HepG2 (cell line): ENCODE data around the gene AKAP8L. TPM values are rescaled to one million over a fixed set of nuclear protein-coding genes. Genes with fewer than 3 reads are reported as not detected.
A peak's percentile ranks its signal among the peaks of the same experiment; 100 is the strongest.

ENCODE experiments used
- ATAC-seq: fragments of 200-7000 bp; cut with Tn5 transposase; 3 replicates; pipeline ENCODE4 v1.9.1; 2020; ENCODE audit warnings: mild to moderate bottlenecking, moderate library complexity
- BruUV-seq: library from RNA; stranded (reverse); fragments of 400-500 nt; replicated peaks from 2 replicates; lab custom pipeline; 2021; lab: Mats Ljungman, UMichigan
- CTCF ChIA-PET: fragments of 300-600 bp; formaldehyde crosslinking; extraction: SDS; loops from one replicate; lab custom pipeline; 2021; ENCODE audit warnings: low total read pairs, inconsistent platforms, low intra/inter-chr PET ratio; lab: Yijun Ruan, JAX
- POLR2A ChIA-PET: fragments of 350-600 bp; sonication (Branson Sonifier 250); formaldehyde crosslinking; loops from one replicate; lab custom pipeline; 2020; ENCODE audit warnings: antibody characterized with exemption, inconsistent platforms; lab: Yijun Ruan, JAX
- DNase-seq: peaks from one replicate; pipeline ENCODE4 v3.0.0-alpha.2; 2015; ENCODE audit warnings: low spot score
- FAIRE-seq: peaks from 3 replicates; lab custom pipeline; 2011; peaks lifted over from hg19 to GRCh38; lab: Jason Lieb, UNC
- H2AFZ ChIP-seq: one replicate; pipeline ENCODE4 v1.6.1; 2011; ENCODE audit warnings: low read length, inconsistent platforms
- H3K27ac ChIP-seq: fragments of 300-600 bp; 3 replicates; pipeline ENCODE4 v1.8.0; 2011; ENCODE audit warnings: mixed run types, mild to moderate bottlenecking, mixed read lengths, low read length, inconsistent platforms; ENCODE audit not compliant: insufficient read depth; ENCODE audit errors: extremely low read length
- H3K27me3 ChIP-seq, 2 experiments: fragments of 200-600 bp in 1 of 2; 2 replicates in 1 of 2; 3 replicates in 1 of 2; pipeline versions ENCODE4 v1.6.0 to v1.8.0; 2011; ENCODE audit warnings: low read length in 2 of 2, mild to moderate bottlenecking in 2 of 2, moderate library complexity in 2 of 2, inconsistent platforms in 1 of 2; ENCODE audit not compliant: insufficient read depth in 2 of 2, control insufficient read depth in 1 of 2
- H3K36me3 ChIP-seq, 2 experiments: fragments of 200-600 bp in 1 of 2; replicated peaks in 1 of 2; 2 replicates in 1 of 2; 3 replicates in 1 of 2; pipeline versions ENCODE4 v1.5.1 to v1.8.0; 2011; ENCODE audit warnings: low read length in 2 of 2, inconsistent platforms in 1 of 2; ENCODE audit not compliant: insufficient read depth in 2 of 2, control insufficient read depth in 1 of 2
- H3K4me1 ChIP-seq: 2 replicates; pipeline ENCODE4 v1.5.1; 2012; ENCODE audit warnings: low read length, inconsistent platforms; ENCODE audit not compliant: insufficient read depth
- H3K4me2 ChIP-seq: 2 replicates; pipeline ENCODE4 v1.6.0; 2011; ENCODE audit warnings: low read depth, low read length, inconsistent platforms
- H3K4me3 ChIP-seq, 3 experiments: fragments of 200-600 bp in 1 of 3; sonication (generic), shearing (Covaris generic) in 1 of 3; replicated peaks in 1 of 3; 2 replicates each; pipeline ENCODE4 v1.5.1; 2011 to 2016; ENCODE audit warnings: low read length in 3 of 3, inconsistent platforms in 2 of 3, low read depth in 2 of 3, mild to moderate bottlenecking in 2 of 3, control low read depth in 1 of 3, mixed read lengths in 1 of 3; ENCODE audit not compliant: insufficient read depth in 1 of 3
- H3K79me2 ChIP-seq: one replicate; pipeline ENCODE4 v1.6.1; 2011; ENCODE audit warnings: low read length, inconsistent platforms; ENCODE audit not compliant: insufficient read depth
- H3K9ac ChIP-seq: 2 replicates; pipeline ENCODE4 v1.6.0; 2011; ENCODE audit warnings: mild to moderate bottlenecking, low read depth, low read length, inconsistent platforms; ENCODE audit not compliant: insufficient read depth
- H3K9me3 ChIP-seq: 2 replicates; pipeline ENCODE4 v1.5.1; 2012; ENCODE audit warnings: mild to moderate bottlenecking, low read length
- H4K20me1 ChIP-seq: 2 replicates; pipeline ENCODE4 v1.6.0; 2011; ENCODE audit warnings: inconsistent platforms, mild to moderate bottlenecking, low read length, moderate library complexity; ENCODE audit not compliant: insufficient read depth
- EZH2 ChIP-seq: conservative IDR thresholded peaks from 2 replicates; pipeline ENCODE4 v1.6.1; 2012; ENCODE audit warnings: mild to moderate bottlenecking, low read depth, low read length, moderate library complexity
- MBD4 ChIP-seq: IDR thresholded peaks from 2 replicates; pipeline ENCODE4 v1.6.1; 2012; ENCODE audit warnings: low read length, inconsistent platforms, borderline replicate concordance
- MEIS2 ChIP-seq: sonication (generic); formaldehyde crosslinking; IDR thresholded peaks from 2 replicates; pipeline ENCODE4 v1.9.0; 2021; ENCODE audit warnings: mild to moderate bottlenecking, missing genetic modification reagents
- NFE2L2 ChIP-seq: fragments of 150-350 bp; IDR thresholded peaks from 2 replicates; pipeline ENCODE4 v1.6.1; 2014; ENCODE audit warnings: low read length
- NR0B2 ChIP-seq: sonication (generic); formaldehyde crosslinking; IDR thresholded peaks from 2 replicates; pipeline ENCODE4 v1.4.0; 2020; ENCODE audit warnings: mild to moderate bottlenecking, missing genetic modification reagents
- TFE3 ChIP-seq: IDR thresholded peaks from 2 replicates; pipeline ENCODE4 v1.6.1; 2016
- ZMAT3 ChIP-seq: sonication (generic); formaldehyde crosslinking; conservative IDR thresholded peaks from 2 replicates; pipeline ENCODE4 v1.7.0; 2021; ENCODE audit warnings: missing genetic modification reagents
- ZNF180 ChIP-seq: sonication (generic); formaldehyde crosslinking; IDR thresholded peaks from 2 replicates; pipeline ENCODE4 v1.4.0; 2020; ENCODE audit warnings: low read depth, missing genetic modification reagents, borderline replicate concordance
- ZNF232 ChIP-seq: sonication (generic); formaldehyde crosslinking; IDR thresholded peaks from 2 replicates; pipeline ENCODE4 v1.4.0; 2020; ENCODE audit warnings: missing genetic modification reagents, borderline replicate concordance
- ZNF44 ChIP-seq: sonication (generic); formaldehyde crosslinking; IDR thresholded peaks from 2 replicates; pipeline ENCODE4 v1.5.1; 2020; ENCODE audit warnings: mild to moderate bottlenecking, missing genetic modification reagents
- ZNF574 ChIP-seq: sonication (generic); formaldehyde crosslinking; IDR thresholded peaks from 2 replicates; pipeline ENCODE4 v1.4.0; 2020; ENCODE audit warnings: missing genetic modification reagents
- ZNF580 ChIP-seq: IDR thresholded peaks from 2 replicates; pipeline ENCODE4 v1.6.1; 2016; ENCODE audit warnings: low read depth, borderline replicate concordance
- ZNF616 ChIP-seq: sonication (generic); formaldehyde crosslinking; IDR thresholded peaks from 2 replicates; pipeline ENCODE4 v1.5.0; 2020; ENCODE audit warnings: low read depth, mild to moderate bottlenecking, missing genetic modification reagents
- ZNF776 ChIP-seq: sonication (generic); formaldehyde crosslinking; IDR thresholded peaks from 2 replicates; pipeline ENCODE4 v1.4.0; 2020; ENCODE audit warnings: mild to moderate bottlenecking, missing genetic modification reagents
- ZNF816 ChIP-seq: sonication (generic); formaldehyde crosslinking; IDR thresholded peaks from 2 replicates; pipeline ENCODE4 v1.8.0; 2022; ENCODE audit warnings: missing genetic modification reagents, mild to moderate bottlenecking, borderline replicate concordance
- WGBS: methylation state at CpG from one replicate; pipeline ENCODE4 v1.1.6; 2017; ENCODE audit warnings: low lambda C conversion rate; 5-methylcytosine and 5-hydroxymethylcytosine counted together
- in situ Hi-C: cut with HindIII; loops from 2 replicates; pipeline ENCODE4 v1.10.0; 2017; ENCODE audit warnings: low pct_unique_long_range_greater_than_20kb; ENCODE audit not compliant: extremely low pct_ligation_motif_present
- intact Hi-C: fragments of 100-400 bp; cut with micrococcal nuclease; formaldehyde crosslinking; loops from one replicate; pipeline ENCODE4 v1.10.0; 2022; ENCODE audit not compliant: unreplicated experiment
- polyA plus RNA-seq, 8 experiments: library from polyadenylated mRNA; depleted of rRNA in 3 of 8; stranded (reverse) in 7 of 8; unstranded in 1 of 8; fragments of >200 nt; fragmentation: Illumina TruSeq in 4 of 8; extraction: Trizol in 4 of 8; gene quantifications; 2 replicates each; pipeline versions ENCODE4 v1.2.1 to v1.2.3, GENCODE V29; 2011 to 2016; ENCODE audit warnings: low read depth in 4 of 8, missing spikeins in 1 of 8, mixed read lengths in 1 of 8; ENCODE audit not compliant: insufficient read depth in 1 of 8
- total RNA-seq, 5 experiments: library from RNA; depleted of rRNA; stranded (reverse); fragments of >200 nt; fragmentation: Illumina TruSeq; extraction: Trizol; gene quantifications; 2 replicates each; pipeline ENCODE4 v1.2.3, GENCODE V29; 2016; ENCODE audit warnings: low read depth in 1 of 5

AKAP8L gene
- total and polyA plus RNA-seq, 2 of the 13 experiments (the other 11 are each of a cell fraction or from before 2014, with no cell fraction given): 48.2 to 49.6 TPM

GRCh38 chr19:15381864-15382263 is 36.9 kb downstream of the AKAP8L start:
- intact Hi-C loops (no loop called here), in situ Hi-C loops (no loop called here)
- Histone ChIP-seq H2AFZ (no peak overlapping the region), H3K4me1 (peaks cover 36% of the 10 kb centered on the region), H3K9ac (no peak overlapping the region), H3K79me2 (peaks cover 24% of the 10 kb centered on the region), H4K20me1 (peaks cover 18% of the 10 kb centered on the region), H3K4me3 (no peak overlapping the region), H3K4me2 (no peak overlapping the region), H3K9me3 (no peaks in the 10 kb centered on the region), H3K27ac (no peak overlapping the region), H3K27me3 (no peaks in the 10 kb centered on the region; a peak in 1 of 5 replicates), H3K36me3 (peaks cover 1 to 22% of the 10 kb centered on the region in 2 experiments; a peak in 3 of 5 replicates)
- WGBS: 98% methylated on average over 6 of the region's 6 CpGs
- BruUV-seq: no TSS peak
- FAIRE-seq: no peak
- ChIA-PET CTCF (no interaction called here), POLR2A (interaction anchor here (0.7 kb wide), 1 partner anchor 697 kb away, joined by 4 read pairs; no protein-coding TSS in a partner anchor)
- TF ChIP-seq ZNF232 (CRISPR knock-in tag) (no peak), MEIS2 (CRISPR knock-in tag) (no peak), ZMAT3 (CRISPR knock-in tag) (no peak), NFE2L2 (0 out of 2 replicates have a peak, but pooled peaks have one; percentile 26)
- DNase-seq: no peak
- no peak for ATAC-seq

- no TSS peak for BruUV-seq
- no peak for ATAC-seq
- Histone ChIP-seq H3K9ac (no peak overlapping the region), H3K79me2 (peaks cover 28% of the 10 kb centered on the region), H3K27ac (no peak overlapping the region), H3K9me3 (no peaks in the 10 kb centered on the region), H3K36me3 (peaks cover 0 to 19% of the 10 kb centered on the region in 2 experiments; a peak in 2 of 5 replicates), H4K20me1 (peaks cover 22% of the 10 kb centered on the region), H3K4me2 (no peak overlapping the region), H3K4me3 (no peak overlapping the region), H2AFZ (no peak overlapping the region), H3K4me1 (peaks cover 40% of the 10 kb centered on the region), H3K27me3 (no peaks in the 10 kb centered on the region; a peak in 1 of 5 replicates)
- ChIA-PET CTCF (no interaction called here), POLR2A (no interaction called here)
- WGBS: 95% methylated on average over 2 of the region's 2 CpGs
- intact Hi-C loops: no loop called here
- in situ Hi-C loops: no loop called here
- DNase-seq: no peak
- FAIRE-seq: no peak
- TF ChIP-seq ZNF180 (CRISPR knock-in tag) (no peak), TFE3 (CRISPR knock-in tag) (no peak), NR0B2 (CRISPR knock-in tag) (no peak), ZNF816 (CRISPR knock-in tag) (no peak), ZNF574 (CRISPR knock-in tag) (no peak), ZNF44 (CRISPR knock-in tag) (no peak), ZNF776 (CRISPR knock-in tag) (no peak), ZNF616 (CRISPR knock-in tag) (no peak), EZH2 (no peak), MBD4 (no peak), ZNF580 (CRISPR knock-in tag) (no peak)
Observed at GRCh38 chr19:15381429-15381828, 37.4 kb downstream of the AKAP8L start.
